GM23248 (cell line): ENCODE data around the gene PKD2L2.

Source experiments
- EZH2 ChIP-seq: fragments of 200-600 bp; sonication (generic); IDR thresholded peaks from 2 replicates; pipeline ENCODE4 v1.6.1; 2018; ENCODE audit warnings: antibody characterized with exemption, mild to moderate bottlenecking; ENCODE audit not compliant: insufficient read depth, poor library complexity, severe bottlenecking
- EZH2phosphoT487 ChIP-seq: fragments of 200-600 bp; sonication (generic); IDR thresholded peaks from 2 replicates; pipeline ENCODE4 v1.6.1; 2018; ENCODE audit warnings: antibody characterized with exemption, moderate library complexity, mild to moderate bottlenecking, low read depth; ENCODE audit not compliant: insufficient read depth

- no peak for TF ChIP-seq EZH2
- TF ChIP-seq EZH2phosphoT487: no peak
Observed at GRCh38 chr5:137938751-137939143, 49.5 kb downstream of the PKD2L2 start.
